Loucy (cell line): Measurements from ENCODE around the gene CAST.

Source experiments
- H2AFZ ChIP-seq: fragments of 200-600 bp; sonication (generic); 2 replicates; pipeline ENCODE4 v1.6.0; 2016; ENCODE audit warnings: antibody characterized with exemption, mild to moderate bottlenecking, low read length, moderate library complexity
- H3F3A ChIP-seq: fragments of 200-600 bp; 2 replicates; pipeline ENCODE4 v1.6.0; 2016; ENCODE audit warnings: antibody characterized with exemption, low read depth, mild to moderate bottlenecking
- H3K27me3 ChIP-seq: fragments of 200-600 bp; sonication (generic); 2 replicates; pipeline ENCODE4 v1.6.1; 2014; ENCODE audit warnings: low read length, mild to moderate bottlenecking; ENCODE audit not compliant: insufficient read depth, poor library complexity, severe bottlenecking
- H3K36me3 ChIP-seq: fragments of 200-600 bp; sonication (generic); 2 replicates; pipeline ENCODE4 v1.6.1; 2016; ENCODE audit warnings: low read length; ENCODE audit not compliant: insufficient read depth
- H3K4me1 ChIP-seq: fragments of 200-600 bp; sonication (generic); 2 replicates; pipeline ENCODE4 v1.5.1; 2014; ENCODE audit warnings: low read length, mild to moderate bottlenecking; ENCODE audit not compliant: insufficient read depth, poor library complexity, severe bottlenecking
- H3K4me2 ChIP-seq: fragments of 200-600 bp; sonication (generic); 2 replicates; pipeline ENCODE4 v1.6.0; 2014; ENCODE audit warnings: antibody characterized with exemption, low read length, low read depth, mild to moderate bottlenecking; ENCODE audit not compliant: poor library complexity, severe bottlenecking
- H3K4me3 ChIP-seq: fragments of 200-600 bp; sonication (generic); 2 replicates; pipeline ENCODE4 v1.5.1; 2014; ENCODE audit warnings: low read length, mild to moderate bottlenecking, mixed read lengths; ENCODE audit not compliant: poor library complexity, severe bottlenecking
- H3K79me2 ChIP-seq: fragments of 200-600 bp; sonication (generic); 2 replicates; pipeline ENCODE4 v1.6.1; 2014; ENCODE audit warnings: low read length; ENCODE audit not compliant: insufficient read depth
- H3K9ac ChIP-seq: fragments of 200-600 bp; sonication (generic); 2 replicates; pipeline ENCODE4 v1.6.0; 2014; ENCODE audit warnings: mild to moderate bottlenecking, low read depth, low read length, moderate library complexity; ENCODE audit not compliant: poor library complexity, severe bottlenecking
- H3K9me2 ChIP-seq: fragments of 200-600 bp; sonication (generic); replicated peaks from 2 replicates; pipeline ENCODE4 v1.6.1; 2016; ENCODE audit warnings: low read depth, low read length, mixed read lengths
- H3K9me3 ChIP-seq: fragments of 200-600 bp; sonication (generic); 2 replicates; pipeline ENCODE4 v1.6.1; 2014; ENCODE audit warnings: mild to moderate bottlenecking, antibody characterized with exemption, low read length, low read depth; ENCODE audit not compliant: insufficient read depth
- H4K20me1 ChIP-seq: fragments of 200-600 bp; sonication (generic); 2 replicates; pipeline ENCODE4 v1.6.0; 2014; ENCODE audit warnings: antibody characterized with exemption, low read length, mild to moderate bottlenecking; ENCODE audit not compliant: insufficient read depth, poor library complexity, severe bottlenecking
- EZH2phosphoT487 ChIP-seq: fragments of 200-600 bp; IDR thresholded peaks from 2 replicates; pipeline ENCODE4 v1.6.1; 2018; ENCODE audit warnings: antibody characterized with exemption, mild to moderate bottlenecking, moderate library complexity, borderline replicate concordance
- TF ChIP-seq, protein P1 (sequence below): fragments of 200-600 bp; sonication (generic); conservative IDR thresholded peaks from 2 replicates; pipeline ENCODE4 v1.5.1; 2014; ENCODE audit warnings: mild to moderate bottlenecking, antibody characterized with exemption, low read length

The CAST gene

GRCh38 chr5:96729156-96729555 lies 67.0 kb downstream of the CAST start:
- TF ChIP-seq EZH2phosphoT487 = no peak
- TF ChIP-seq, protein P1, sequence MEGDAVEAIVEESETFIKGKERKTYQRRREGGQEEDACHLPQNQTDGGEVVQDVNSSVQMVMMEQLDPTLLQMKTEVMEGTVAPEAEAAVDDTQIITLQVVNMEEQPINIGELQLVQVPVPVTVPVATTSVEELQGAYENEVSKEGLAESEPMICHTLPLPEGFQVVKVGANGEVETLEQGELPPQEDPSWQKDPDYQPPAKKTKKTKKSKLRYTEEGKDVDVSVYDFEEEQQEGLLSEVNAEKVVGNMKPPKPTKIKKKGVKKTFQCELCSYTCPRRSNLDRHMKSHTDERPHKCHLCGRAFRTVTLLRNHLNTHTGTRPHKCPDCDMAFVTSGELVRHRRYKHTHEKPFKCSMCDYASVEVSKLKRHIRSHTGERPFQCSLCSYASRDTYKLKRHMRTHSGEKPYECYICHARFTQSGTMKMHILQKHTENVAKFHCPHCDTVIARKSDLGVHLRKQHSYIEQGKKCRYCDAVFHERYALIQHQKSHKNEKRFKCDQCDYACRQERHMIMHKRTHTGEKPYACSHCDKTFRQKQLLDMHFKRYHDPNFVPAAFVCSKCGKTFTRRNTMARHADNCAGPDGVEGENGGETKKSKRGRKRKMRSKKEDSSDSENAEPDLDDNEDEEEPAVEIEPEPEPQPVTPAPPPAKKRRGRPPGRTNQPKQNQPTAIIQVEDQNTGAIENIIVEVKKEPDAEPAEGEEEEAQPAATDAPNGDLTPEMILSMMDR = peak; percentile 66
- Histone ChIP-seq H3K4me1 (no peaks in the 10 kb centered on the region), H3K27me3 (no peaks in the 10 kb centered on the region), H3F3A (no peaks in the 10 kb centered on the region), H3K4me2 (no peak overlapping the region), H3K9ac (no peak overlapping the region), H3K36me3 (peaks cover 5% of the 10 kb centered on the region), H3K9me2 (no peaks in the 10 kb centered on the region), H3K79me2 (no peaks in the 10 kb centered on the region), H2AFZ (no peak overlapping the region), H3K9me3 (no peaks in the 10 kb centered on the region), H3K4me3 (no peak overlapping the region), H4K20me1 (no peaks in the 10 kb centered on the region)

- Histone ChIP-seq H3K4me3 (no peak overlapping the region), H2AFZ (no peak overlapping the region), H4K20me1 (no peaks in the 10 kb centered on the region), H3K4me2 (no peak overlapping the region), H3K9ac (no peak overlapping the region), H3K27me3 (no peaks in the 10 kb centered on the region), H3K79me2 (no peaks in the 10 kb centered on the region), H3K36me3 (no peaks in the 10 kb centered on the region; the same call in none of the 2 replicates), H3K9me2 (no peaks in the 10 kb centered on the region), H3K4me1 (peaks cover 12% of the 10 kb centered on the region), H3F3A (no peaks in the 10 kb centered on the region), H3K9me3 (no peaks in the 10 kb centered on the region)
- no peak for TF ChIP-seq EZH2phosphoT487
- TF ChIP-seq, protein P1 = no peak
Observed at GRCh38 chr5:96730586-96730985, 68.4 kb downstream of the CAST start.

DNA sequence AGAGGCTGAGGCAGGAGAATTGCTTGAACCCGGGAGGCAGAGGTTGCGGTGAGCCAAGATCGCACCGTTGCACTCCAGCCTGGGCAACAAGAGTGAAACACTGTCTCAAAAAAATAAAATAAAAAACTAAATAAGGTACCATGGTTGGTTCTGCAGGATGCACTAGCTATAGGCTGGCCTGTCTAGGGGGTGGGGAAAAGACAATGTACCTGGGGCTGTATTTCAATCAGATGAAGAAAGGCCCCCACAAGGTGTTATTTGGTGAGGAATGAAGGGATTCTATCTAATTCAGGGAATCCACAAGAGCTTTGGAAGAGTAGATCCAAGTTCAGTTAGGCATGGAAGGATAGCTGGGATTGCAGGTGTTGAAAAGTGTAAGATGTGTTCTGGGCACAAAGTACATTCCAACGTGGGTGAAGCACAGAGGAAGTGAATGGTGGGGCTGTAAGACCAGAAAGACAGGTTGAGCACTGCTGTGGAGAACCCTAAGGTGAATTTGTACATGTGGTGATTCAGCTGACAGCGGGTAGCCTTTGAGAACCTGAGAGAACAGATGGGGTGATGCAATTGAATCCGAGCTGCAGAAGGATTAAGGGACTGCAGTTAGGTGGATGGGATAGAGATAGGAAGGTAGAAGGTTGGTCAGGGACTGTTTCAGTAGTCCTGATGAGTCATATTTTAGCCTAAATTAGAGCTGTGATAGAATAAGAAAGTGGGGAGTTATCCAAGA lies 71.8 kb downstream of the CAST start:
- Histone ChIP-seq H3K4me3 (no peak overlapping the region), H3K9ac (no peak overlapping the region), H3K79me2 (no peaks in the 10 kb centered on the region), H3K36me3 (peaks cover 12% of the 10 kb centered on the region), H2AFZ (no peak overlapping the region), H3K27me3 (no peaks in the 10 kb centered on the region), H3K9me2 (no peaks in the 10 kb centered on the region), H3K4me1 (peaks cover 12% of the 10 kb centered on the region), H4K20me1 (no peaks in the 10 kb centered on the region), H3F3A (no peaks in the 10 kb centered on the region), H3K4me2 (no peak overlapping the region), H3K9me3 (no peaks in the 10 kb centered on the region)
- TF ChIP-seq EZH2phosphoT487 = no peak
- TF ChIP-seq, protein P1 = no peak
